ENCODE measurements around the gene KAZN. TPM values are rescaled to one million over a fixed set of nuclear protein-coding genes. Genes with fewer than 3 reads are reported as not detected.

Gene KAZN
- total and polyA plus RNA-seq, 2 donors (not counting 1 experiment from before 2014, with no cell fraction given), result 3.4 to 5.0 TPM

DNA sequence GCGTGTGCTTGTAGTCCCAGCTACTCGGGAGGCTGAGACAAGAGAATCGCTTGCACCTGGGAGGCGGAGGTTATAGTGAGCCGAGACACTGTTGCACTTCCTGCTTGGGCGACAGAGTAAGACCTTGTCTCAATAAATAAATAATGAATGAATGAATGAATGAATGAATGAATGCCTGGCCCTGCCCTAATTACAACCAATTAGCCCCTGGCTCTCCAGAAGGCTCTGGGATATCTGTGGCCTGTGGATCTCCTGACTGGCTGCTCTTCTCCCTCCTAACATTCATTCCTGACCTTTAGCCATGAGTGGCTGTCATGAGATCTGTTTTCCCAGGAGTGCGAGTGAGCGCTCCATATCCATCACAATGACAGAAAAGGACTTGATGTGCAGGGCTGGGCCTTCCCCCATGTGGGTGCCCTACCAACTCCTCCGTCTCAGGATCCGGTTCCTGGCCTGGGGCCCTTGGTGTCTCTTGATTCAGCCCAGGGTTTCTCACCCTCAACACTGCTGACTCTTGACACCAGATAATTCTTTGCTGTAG is 311.5 kb downstream of the KAZN start:
- no peak overlapping the region for H3K9ac ChIP-seq (ENCODE audit: insufficient read depth, low read length)
- no peak overlapping the region for H3K4me3 ChIP-seq (replicated peaks in 1 of 4; ENCODE audit: control extremely low read depth in 1 of 4, insufficient read depth in 1 of 4, low read depth in 3 of 4, low read length in 4 of 4)
- TF ChIP-seq EZH2 (IDR thresholded peaks at IDR 0.05; ENCODE audit: low read length, missing control alignments), result no peak
- TF ChIP-seq, protein P1, sequence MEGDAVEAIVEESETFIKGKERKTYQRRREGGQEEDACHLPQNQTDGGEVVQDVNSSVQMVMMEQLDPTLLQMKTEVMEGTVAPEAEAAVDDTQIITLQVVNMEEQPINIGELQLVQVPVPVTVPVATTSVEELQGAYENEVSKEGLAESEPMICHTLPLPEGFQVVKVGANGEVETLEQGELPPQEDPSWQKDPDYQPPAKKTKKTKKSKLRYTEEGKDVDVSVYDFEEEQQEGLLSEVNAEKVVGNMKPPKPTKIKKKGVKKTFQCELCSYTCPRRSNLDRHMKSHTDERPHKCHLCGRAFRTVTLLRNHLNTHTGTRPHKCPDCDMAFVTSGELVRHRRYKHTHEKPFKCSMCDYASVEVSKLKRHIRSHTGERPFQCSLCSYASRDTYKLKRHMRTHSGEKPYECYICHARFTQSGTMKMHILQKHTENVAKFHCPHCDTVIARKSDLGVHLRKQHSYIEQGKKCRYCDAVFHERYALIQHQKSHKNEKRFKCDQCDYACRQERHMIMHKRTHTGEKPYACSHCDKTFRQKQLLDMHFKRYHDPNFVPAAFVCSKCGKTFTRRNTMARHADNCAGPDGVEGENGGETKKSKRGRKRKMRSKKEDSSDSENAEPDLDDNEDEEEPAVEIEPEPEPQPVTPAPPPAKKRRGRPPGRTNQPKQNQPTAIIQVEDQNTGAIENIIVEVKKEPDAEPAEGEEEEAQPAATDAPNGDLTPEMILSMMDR (conservative IDR thresholded peaks at IDR 0.05 in 1 of 2, IDR thresholded peaks at IDR 0.05 in 1 of 2; ENCODE audit: low read depth in 1 of 2, low read length in 2 of 2), result no peak
- H3K4me2 ChIP-seq (ENCODE audit: extremely low read depth, insufficient read depth, low read length), result no peak overlapping the region
- no peaks in the 10 kb centered on the region for H3K36me3 ChIP-seq (ENCODE audit: control insufficient read depth, insufficient read depth, low read length)
- no peak for DNase-seq (ENCODE audit: low read depth in 2 of 2)
- no peaks in the 10 kb centered on the region for H3K79me2 ChIP-seq (ENCODE audit: control insufficient read depth, insufficient read depth, low read length)
- H3K9me3 ChIP-seq (ENCODE audit: control insufficient read depth, insufficient read depth, low read depth, low read length), result no peaks in the 10 kb centered on the region
- no peaks in the 10 kb centered on the region for H4K20me1 ChIP-seq (ENCODE audit: control insufficient read depth, extremely low read depth, insufficient read depth, low read length)
- no peak overlapping the region for H2AFZ ChIP-seq (ENCODE audit: low read length)
- no peak overlapping the region for H3K27ac ChIP-seq (ENCODE audit: insufficient read depth, low read length)
- H3K4me1 ChIP-seq (ENCODE audit: control insufficient read depth, extremely low read depth, insufficient read depth, low read length), result no peaks in the 10 kb centered on the region
- H3K27me3 ChIP-seq (ENCODE audit: control insufficient read depth, insufficient read depth, low read length), result no peaks in the 10 kb centered on the region

DNA sequence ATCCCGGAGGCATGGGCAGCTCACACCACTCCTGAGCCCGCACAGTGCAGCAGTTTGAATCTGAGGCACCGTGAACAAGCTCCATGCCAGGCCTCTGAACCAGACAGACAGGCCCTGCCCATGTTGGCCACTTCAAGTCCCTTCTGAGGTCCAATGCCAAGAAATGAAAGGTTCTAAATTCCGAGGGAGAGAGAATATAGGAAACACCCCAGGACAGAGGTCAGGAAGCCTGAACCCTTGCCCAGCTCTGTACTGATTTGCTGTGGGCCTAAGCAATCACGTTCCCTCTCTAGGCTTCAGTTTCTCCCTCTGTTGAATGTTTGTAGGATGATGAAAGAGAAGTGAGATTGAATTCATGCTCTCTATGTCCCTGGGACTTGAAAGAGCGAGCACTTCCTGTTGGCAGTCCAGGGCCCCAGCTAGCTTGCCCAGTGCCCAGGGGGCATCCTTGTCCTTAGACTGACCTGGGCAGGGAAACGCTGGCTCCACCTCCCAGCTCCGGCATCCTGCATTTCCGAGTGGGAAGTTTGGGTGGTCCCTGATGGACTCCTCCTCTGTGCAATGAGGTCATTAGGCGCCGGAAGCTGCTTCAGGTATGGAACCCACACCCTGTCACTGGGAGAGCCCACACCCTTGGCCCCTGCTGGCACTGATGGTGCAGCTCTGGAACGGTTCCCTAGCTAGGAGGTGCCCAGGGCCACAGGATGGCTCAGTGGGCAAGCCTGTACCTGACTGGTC is 312.7 kb downstream of the KAZN start:
- Histone ChIP-seq H3K36me3 (ENCODE audit: control insufficient read depth, insufficient read depth, low read length) (no peaks in the 10 kb centered on the region), H2AFZ (ENCODE audit: low read length) (no peak overlapping the region), H3K9me3 (ENCODE audit: control insufficient read depth, insufficient read depth, low read depth, low read length) (no peaks in the 10 kb centered on the region), H3K27ac (ENCODE audit: insufficient read depth, low read length) (no peak overlapping the region), H3K27me3 (ENCODE audit: control insufficient read depth, insufficient read depth, low read length) (no peaks in the 10 kb centered on the region), H3K4me1 (ENCODE audit: control insufficient read depth, extremely low read depth, insufficient read depth, low read length) (no peaks in the 10 kb centered on the region), H3K9ac (ENCODE audit: insufficient read depth, low read length) (no peak overlapping the region), H3K4me3 (replicated peaks in 1 of 4; ENCODE audit: control extremely low read depth in 1 of 4, insufficient read depth in 1 of 4, low read depth in 3 of 4, low read length in 4 of 4) (no peak overlapping the region), H4K20me1 (ENCODE audit: control insufficient read depth, extremely low read depth, insufficient read depth, low read length) (no peaks in the 10 kb centered on the region), H3K79me2 (ENCODE audit: control insufficient read depth, insufficient read depth, low read length) (no peaks in the 10 kb centered on the region), H3K4me2 (ENCODE audit: extremely low read depth, insufficient read depth, low read length) (no peak overlapping the region)
- TF ChIP-seq, protein P1 (conservative IDR thresholded peaks at IDR 0.05 in 1 of 2, IDR thresholded peaks at IDR 0.05 in 1 of 2; ENCODE audit: low read depth in 1 of 2, low read length in 2 of 2), result no peak
- no peak for TF ChIP-seq EZH2 (IDR thresholded peaks at IDR 0.05; ENCODE audit: low read length, missing control alignments)
- DNase-seq (ENCODE audit: low read depth in 2 of 2), result peak in 1 of 2 donors; percentile 19

DNA sequence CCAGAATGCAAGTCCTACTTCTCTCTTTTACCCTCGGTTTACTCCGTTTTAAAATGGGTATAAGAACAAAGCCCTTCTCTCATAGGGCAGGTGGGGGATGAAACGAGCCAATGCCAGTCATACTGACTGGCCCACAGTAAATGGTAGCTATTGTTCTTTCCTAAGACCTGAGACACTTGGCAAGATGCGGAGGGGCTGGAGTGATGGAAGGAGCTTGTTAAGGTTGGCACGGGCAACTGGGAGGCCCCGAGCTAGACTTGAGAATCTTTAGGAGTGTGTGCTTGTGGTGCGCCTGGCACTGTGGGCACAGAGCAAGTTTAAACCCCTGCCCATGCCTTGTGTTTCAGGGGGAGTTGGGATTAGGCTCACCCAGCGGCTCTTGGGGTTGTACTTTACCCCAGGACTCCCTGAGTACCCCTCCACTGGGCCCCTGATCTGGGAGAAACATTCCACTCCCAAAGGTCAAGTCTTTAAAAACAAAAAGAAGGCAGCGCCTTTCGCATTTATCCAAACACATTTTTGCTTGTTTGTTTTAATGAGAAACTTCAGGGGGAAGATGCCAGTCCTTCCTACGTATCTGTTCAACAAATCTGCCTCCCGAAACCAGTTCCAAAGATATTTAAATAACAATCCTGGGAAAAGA is 314.5 kb downstream of the KAZN start:
- H3K27me3 ChIP-seq (ENCODE audit: control insufficient read depth, insufficient read depth, low read length), result no peaks in the 10 kb centered on the region
- DNase-seq (ENCODE audit: low read depth in 2 of 2), result no peak
- H3K4me3 ChIP-seq (replicated peaks in 1 of 4; ENCODE audit: control extremely low read depth in 1 of 4, insufficient read depth in 1 of 4, low read depth in 3 of 4, low read length in 4 of 4), result no peak overlapping the region
- no peaks in the 10 kb centered on the region for H3K4me1 ChIP-seq (ENCODE audit: control insufficient read depth, extremely low read depth, insufficient read depth, low read length)
- no peak for TF ChIP-seq EZH2 (IDR thresholded peaks at IDR 0.05; ENCODE audit: low read length, missing control alignments)
- TF ChIP-seq, protein P1 (conservative IDR thresholded peaks at IDR 0.05 in 1 of 2, IDR thresholded peaks at IDR 0.05 in 1 of 2; ENCODE audit: low read depth in 1 of 2, low read length in 2 of 2), result no peak
- H3K4me2 ChIP-seq (ENCODE audit: extremely low read depth, insufficient read depth, low read length), result no peak overlapping the region
- no peak overlapping the region for H2AFZ ChIP-seq (ENCODE audit: low read length)
- no peaks in the 10 kb centered on the region for H3K9me3 ChIP-seq (ENCODE audit: control insufficient read depth, insufficient read depth, low read depth, low read length)
- no peaks in the 10 kb centered on the region for H3K36me3 ChIP-seq (ENCODE audit: control insufficient read depth, insufficient read depth, low read length)
- H3K27ac ChIP-seq (ENCODE audit: insufficient read depth, low read length), result no peak overlapping the region
- H3K9ac ChIP-seq (ENCODE audit: insufficient read depth, low read length), result no peak overlapping the region
- H4K20me1 ChIP-seq (ENCODE audit: control insufficient read depth, extremely low read depth, insufficient read depth, low read length), result no peaks in the 10 kb centered on the region
- no peaks in the 10 kb centered on the region for H3K79me2 ChIP-seq (ENCODE audit: control insufficient read depth, insufficient read depth, low read length)

Data from fibroblast of lung (primary cell).